C4-2B (cell line): ENCODE data around the gene TAP2.

Experiments
- CTCF ChIP-seq: fragments of 450-650 bp; conservative IDR thresholded peaks from 2 replicates; pipeline ENCODE4 v1.5.1; 2017; ENCODE audit warnings: mild to moderate bottlenecking
- ZFX ChIP-seq: fragments of 450-650 bp; IDR thresholded peaks from 2 replicates; pipeline ENCODE4 v1.6.1; 2017

- no peak for TF ChIP-seq CTCF
- TF ChIP-seq ZFX = no peak
These were observed 7.6 kb downstream of the TAP2 start for GRCh38 chr6:32830936-32831335.
